HL-60 (cell line): Measurements from ENCODE around the gene PARD3.

Experiments used
- CTCF ChIP-seq: IDR thresholded peaks from one replicate; pipeline ENCODE4 v1.5.1; 2011; ENCODE audit warnings: low read length, control low read depth, inconsistent platforms; ENCODE audit not compliant: insufficient read depth
- GABPA ChIP-seq: IDR thresholded peaks from 2 replicates; pipeline ENCODE4 v1.6.1; 2012; ENCODE audit warnings: low read depth
- POLR2AphosphoS5 ChIP-seq: IDR thresholded peaks from 2 replicates; pipeline ENCODE4 v1.6.1; 2012; ENCODE audit warnings: low read depth
- REST ChIP-seq: IDR thresholded peaks from 2 replicates; pipeline ENCODE4 v1.6.1; 2012; ENCODE audit warnings: low read depth; ENCODE audit not compliant: insufficient replicate concordance

- TF ChIP-seq REST (no peak), CTCF (no peak), POLR2AphosphoS5 (no peak), GABPA (no peak)
These were observed 701.4 kb downstream of the PARD3 start for GRCh38 chr10:34113504-34114225.
